DMS53 treated with DMSO at 0.1 percent for 48 hours (cell line): ENCODE measurements around the gene TIMM21.

ENCODE experiments used
- DNase-seq: peaks from one replicate; lab custom pipeline; 2025; ENCODE audit not compliant: unreplicated experiment; lab: John Stamatoyannopoulos, UW

Gene TIMM21

GRCh38 chr18:74146756-74147155 lies 1.6 kb upstream of the TIMM21 start:
- DNase-seq = no peak

GRCh38 chr18:74147491-74147778 lies 888 bp upstream of the TIMM21 start:
- no peak for DNase-seq

- no peak for DNase-seq
Measured at GRCh38 chr18:74148543-74149070, 284 bp downstream of the TIMM21 start.

- no peak for DNase-seq
Measured at GRCh38 chr18:74149878-74150277, 1.6 kb downstream of the TIMM21 start.

GRCh38 chr18:74152270-74152669 lies 3.9 kb downstream of the TIMM21 start:
- DNase-seq = no peak

- DNase-seq = no peak
Measured at GRCh38 chr18:74152857-74153256, 4.5 kb downstream of the TIMM21 start.

GRCh38 chr18:74153377-74153776 lies 5.1 kb downstream of the TIMM21 start:
- no peak for DNase-seq

- no peak for DNase-seq
Measured at GRCh38 chr18:74153793-74154192, 5.5 kb downstream of the TIMM21 start.

GRCh38 chr18:74154716-74155115 lies 6.4 kb downstream of the TIMM21 start:
- DNase-seq = no peak

GRCh38 chr18:74155276-74155675 lies 7.0 kb downstream of the TIMM21 start:
- DNase-seq = no peak

- no peak for DNase-seq
Measured at GRCh38 chr18:74163019-74163660, 14.8 kb downstream of the TIMM21 start.

GRCh38 chr18:74166386-74166785 lies 18.1 kb downstream of the TIMM21 start:
- no peak for DNase-seq

- DNase-seq = peak; percentile 16
Measured at GRCh38 chr18:74171910-74172606, 23.7 kb downstream of the TIMM21 start.

- peak; percentile 57 for DNase-seq
Measured at GRCh38 chr18:74172697-74173433, 24.5 kb downstream of the TIMM21 start.

- DNase-seq = no peak
Measured at GRCh38 chr18:74173434-74173750, 25.1 kb downstream of the TIMM21 start.

- peak; percentile 58 for DNase-seq
Measured at GRCh38 chr18:74175658-74176057, 27.3 kb downstream of the TIMM21 start.

- DNase-seq = no peak
Measured at GRCh38 chr18:74178884-74179283, 30.6 kb downstream of the TIMM21 start.

GRCh38 chr18:74179623-74180199 lies 31.4 kb downstream of the TIMM21 start:
- no peak for DNase-seq

GRCh38 chr18:74182335-74182734 lies 34.0 kb downstream of the TIMM21 start:
- DNase-seq = no peak

GRCh38 chr18:74183130-74183529 lies 34.8 kb downstream of the TIMM21 start:
- peak; percentile 96 for DNase-seq

GRCh38 chr18:74184875-74185274 lies 36.6 kb downstream of the TIMM21 start:
- no peak for DNase-seq

GRCh38 chr18:74185860-74186259 lies 37.5 kb downstream of the TIMM21 start:
- no peak for DNase-seq
